Measurements from ENCODE around the gene FIBIN.

FIBIN gene

GRCh38 chr11:27025312-27025955, 31.5 kb downstream of the FIBIN start:
- no peak for DNase-seq

- DNase-seq = no peak
Measured at GRCh38 chr11:27025957-27026733, 32.2 kb downstream of the FIBIN start.

GRCh38 chr11:27028561-27028965, 34.7 kb downstream of the FIBIN start:
- no peak for DNase-seq

DNA sequence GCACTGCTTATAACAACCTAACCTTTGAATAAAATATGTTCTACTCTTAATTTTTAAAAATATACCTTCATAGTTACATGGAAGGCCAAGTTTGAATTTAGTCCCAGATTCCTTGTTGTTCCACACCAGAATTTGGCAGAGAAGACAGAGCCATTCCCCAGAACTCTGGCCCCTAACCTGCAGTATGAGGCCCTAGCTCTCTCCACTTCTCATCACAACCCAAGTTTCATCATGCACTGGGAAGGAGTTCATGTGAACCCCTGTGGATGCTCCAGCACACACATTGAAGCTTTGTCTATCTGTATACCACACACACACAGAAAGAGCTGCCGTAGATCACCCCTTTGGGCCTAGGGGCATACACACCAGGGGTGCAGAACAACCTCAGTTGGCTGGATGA, 36.1 kb downstream of the FIBIN start:
- DNase-seq = no peak

DNA sequence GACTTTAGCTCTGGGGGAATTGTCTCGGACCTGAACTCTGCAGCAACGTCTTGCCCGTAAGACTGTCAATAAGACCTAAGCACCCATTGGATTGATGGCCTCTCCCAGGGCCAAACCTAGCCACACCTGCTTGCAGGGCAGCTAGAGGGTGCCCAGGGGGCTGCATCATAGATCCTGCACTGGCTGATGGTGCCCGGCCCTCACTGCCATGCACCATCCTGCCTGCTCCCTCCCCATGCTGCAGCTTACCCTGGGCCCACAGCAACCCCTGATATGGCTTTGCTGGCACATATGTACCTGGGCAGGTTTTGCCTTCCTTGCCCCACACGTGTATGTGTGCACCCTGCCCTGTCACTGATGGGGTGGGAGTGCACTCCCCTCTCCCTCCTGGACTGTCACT, 37.8 kb downstream of the FIBIN start:
- no peak for DNase-seq

DNA sequence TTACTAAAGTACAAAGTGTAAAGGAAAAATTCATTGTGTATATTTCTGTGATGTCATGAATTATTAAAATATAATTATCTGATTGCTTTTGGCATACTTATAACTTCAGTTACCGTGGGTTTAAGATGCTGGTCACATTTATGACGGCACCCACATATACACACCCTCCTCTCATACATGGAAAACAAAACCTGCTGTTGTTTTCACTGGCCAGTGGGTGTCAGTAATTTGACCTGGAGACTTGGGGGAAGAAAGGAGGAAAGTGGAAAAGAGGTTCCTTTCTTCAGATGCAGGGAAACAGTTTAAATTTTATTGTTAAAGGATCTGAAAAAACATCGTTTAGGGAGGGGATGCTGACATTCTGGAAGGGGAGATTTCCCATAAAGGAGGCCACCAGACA, 46.0 kb downstream of the FIBIN start:
- DNase-seq = no peak

DNA sequence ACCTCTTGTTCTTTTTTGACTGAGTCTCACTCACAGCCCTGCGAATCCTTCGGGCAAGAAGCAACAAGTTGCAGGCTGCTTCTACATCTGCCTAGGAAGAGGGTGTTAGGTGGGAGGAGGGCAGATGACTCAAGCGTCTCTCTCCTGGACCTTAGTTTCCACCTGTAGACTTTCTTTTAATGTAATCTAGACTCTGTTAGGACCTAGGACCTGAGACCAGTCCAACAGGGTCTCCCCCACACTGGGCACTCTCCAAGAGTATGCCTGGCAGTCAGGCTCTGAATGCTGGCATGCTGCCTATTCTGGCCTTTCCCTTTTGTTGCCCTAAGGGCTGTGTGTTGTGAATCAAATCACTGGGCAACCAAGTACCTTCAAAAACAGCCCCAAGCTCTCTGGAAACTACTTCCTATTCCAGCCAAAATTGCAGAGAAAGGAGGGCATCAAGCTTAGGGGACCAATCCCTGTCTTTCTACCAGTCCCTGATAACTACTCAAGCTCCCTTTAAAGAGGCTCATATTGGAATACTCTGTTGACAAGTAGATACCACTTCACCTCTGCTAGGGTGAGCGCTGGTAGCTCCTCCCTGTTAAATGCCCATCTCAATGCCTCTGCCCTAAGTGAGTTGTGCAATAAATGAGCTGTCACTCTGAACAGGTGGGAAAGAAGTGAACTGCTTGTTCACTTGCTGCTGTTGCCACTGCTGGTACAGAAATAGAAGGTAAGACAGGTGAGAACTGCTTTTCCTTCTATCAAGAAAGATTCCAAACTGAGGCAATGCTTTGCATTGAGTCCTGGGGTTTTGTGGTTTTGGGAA, 46.6 kb downstream of the FIBIN start, which contains the start of gene BBOX1:
Gene BBOX1, plus strand, starts transcription at position 514 of the 814 bp plus-strand sequence. CDS start 14,616 bp downstream, outside the sequence.
- no peak for DNase-seq

- no peak for DNase-seq
Measured at GRCh38 chr11:27041141-27041899, 47.4 kb downstream of the FIBIN start.

All from KG1 (cell line).